ENCODE data around the gene NRXN3. TPM values are rescaled to one million over a fixed set of nuclear protein-coding genes. Genes with fewer than 3 reads are reported as not detected.

NRXN3 gene
- total RNA-seq, 1 experiment from 2014 or later = 1.1 TPM

DNA sequence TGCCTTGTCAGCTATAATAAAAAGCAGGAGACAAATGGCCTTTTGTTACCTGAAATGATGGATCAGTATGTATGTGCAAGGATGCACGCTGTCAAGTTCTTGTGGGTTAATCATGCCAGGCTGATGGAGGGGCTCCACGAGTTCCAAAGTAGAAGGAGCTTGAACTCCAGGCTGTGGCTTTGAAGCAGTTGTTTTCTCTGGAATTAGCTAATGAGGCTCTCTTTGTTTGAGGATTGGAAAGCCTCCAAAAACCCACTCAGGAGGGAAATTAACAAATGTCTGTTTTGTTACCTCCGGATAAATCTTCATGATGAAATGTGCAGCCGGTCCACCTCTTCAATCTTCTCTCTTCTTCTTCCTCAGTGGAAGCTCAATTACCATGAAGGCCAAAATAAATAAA, 1435.7 kb downstream of the NRXN3 start:
- H3K9me3 ChIP-seq (ENCODE audit: low read length) = no peaks in the 10 kb centered on the region
- intact Hi-C loops (cut with micrococcal nuclease) = no loop called here
- no TSS peak for BruUV-seq (replicated peaks)
- H2AFZ ChIP-seq (ENCODE audit: low read length) = no peak overlapping the region
- H3K27ac ChIP-seq (ENCODE audit: low read length) = no peak overlapping the region
- no peaks in the 10 kb centered on the region for H3K9me2 ChIP-seq (replicated peaks; ENCODE audit: low read length)
- CTCF ChIA-PET = no interaction called here
- no peaks in the 10 kb centered on the region for H3F3A ChIP-seq (ENCODE audit: low read length, unreplicated experiment)
- no peaks in the 10 kb centered on the region for H3K4me1 ChIP-seq (ENCODE audit: insufficient read depth, low read length)
- H3K79me2 ChIP-seq (ENCODE audit: low read length) = no peaks in the 10 kb centered on the region
- no peak overlapping the region for H3K9ac ChIP-seq (ENCODE audit: low read length)
- H3K36me3 ChIP-seq (ENCODE audit: low read depth, low read length) = no peaks in the 10 kb centered on the region
- POLR2A ChIA-PET (ENCODE audit: unreplicated experiment) = no interaction called here
- no peak overlapping the region for H3K4me3 ChIP-seq (ENCODE audit: low read length)
- H3K4me2 ChIP-seq (ENCODE audit: low read length) = no peak overlapping the region
- DNase-seq (no peak), ATAC-seq (no peak)
- no peaks in the 10 kb centered on the region for H4K20me1 ChIP-seq (ENCODE audit: low read length)
- no peaks in the 10 kb centered on the region for H3K27me3 ChIP-seq (ENCODE audit: low read length)
- TF ChIP-seq, protein P1, sequence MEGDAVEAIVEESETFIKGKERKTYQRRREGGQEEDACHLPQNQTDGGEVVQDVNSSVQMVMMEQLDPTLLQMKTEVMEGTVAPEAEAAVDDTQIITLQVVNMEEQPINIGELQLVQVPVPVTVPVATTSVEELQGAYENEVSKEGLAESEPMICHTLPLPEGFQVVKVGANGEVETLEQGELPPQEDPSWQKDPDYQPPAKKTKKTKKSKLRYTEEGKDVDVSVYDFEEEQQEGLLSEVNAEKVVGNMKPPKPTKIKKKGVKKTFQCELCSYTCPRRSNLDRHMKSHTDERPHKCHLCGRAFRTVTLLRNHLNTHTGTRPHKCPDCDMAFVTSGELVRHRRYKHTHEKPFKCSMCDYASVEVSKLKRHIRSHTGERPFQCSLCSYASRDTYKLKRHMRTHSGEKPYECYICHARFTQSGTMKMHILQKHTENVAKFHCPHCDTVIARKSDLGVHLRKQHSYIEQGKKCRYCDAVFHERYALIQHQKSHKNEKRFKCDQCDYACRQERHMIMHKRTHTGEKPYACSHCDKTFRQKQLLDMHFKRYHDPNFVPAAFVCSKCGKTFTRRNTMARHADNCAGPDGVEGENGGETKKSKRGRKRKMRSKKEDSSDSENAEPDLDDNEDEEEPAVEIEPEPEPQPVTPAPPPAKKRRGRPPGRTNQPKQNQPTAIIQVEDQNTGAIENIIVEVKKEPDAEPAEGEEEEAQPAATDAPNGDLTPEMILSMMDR (conservative IDR thresholded peaks at IDR 0.05; ENCODE audit: low read depth, low read length) = no peak
- no peak for TF ChIP-seq EZH2phosphoT487 (IDR thresholded peaks at IDR 0.05; ENCODE audit: borderline replicate concordance, low read length)
- TF ChIP-seq EZH2 (IDR thresholded peaks at IDR 0.05; ENCODE audit: low read length, unreplicated experiment) = no peak

GRCh38 chr14:79608446-79608845, 1438.3 kb downstream of the NRXN3 start:
- ATAC-seq = no peak
- no peak for DNase-seq
- Histone ChIP-seq H3K9ac (ENCODE audit: low read length) (no peak overlapping the region), H3K36me3 (ENCODE audit: low read depth, low read length) (no peaks in the 10 kb centered on the region), H3K4me1 (ENCODE audit: insufficient read depth, low read length) (no peaks in the 10 kb centered on the region), H3K27ac (ENCODE audit: low read length) (no peak overlapping the region), H3K9me2 (replicated peaks; ENCODE audit: low read length) (no peaks in the 10 kb centered on the region), H3F3A (ENCODE audit: low read length, unreplicated experiment) (no peaks in the 10 kb centered on the region), H3K79me2 (ENCODE audit: low read length) (no peaks in the 10 kb centered on the region), H4K20me1 (ENCODE audit: low read length) (no peaks in the 10 kb centered on the region), H3K4me3 (ENCODE audit: low read length) (no peak overlapping the region), H3K4me2 (ENCODE audit: low read length) (no peak overlapping the region), H3K9me3 (ENCODE audit: low read length) (no peaks in the 10 kb centered on the region), H2AFZ (ENCODE audit: low read length) (no peak overlapping the region), H3K27me3 (ENCODE audit: low read length) (no peaks in the 10 kb centered on the region)
- TF ChIP-seq EZH2phosphoT487 (IDR thresholded peaks at IDR 0.05; ENCODE audit: borderline replicate concordance, low read length) = no peak
- TF ChIP-seq, protein P1 (conservative IDR thresholded peaks at IDR 0.05; ENCODE audit: low read depth, low read length) = no peak
- no peak for TF ChIP-seq EZH2 (IDR thresholded peaks at IDR 0.05; ENCODE audit: low read length, unreplicated experiment)
- no TSS peak for BruUV-seq (replicated peaks)
- ChIA-PET CTCF (no interaction called here), POLR2A (ENCODE audit: unreplicated experiment) (no interaction called here)
- intact Hi-C loops (cut with micrococcal nuclease) = no loop called here

DNA sequence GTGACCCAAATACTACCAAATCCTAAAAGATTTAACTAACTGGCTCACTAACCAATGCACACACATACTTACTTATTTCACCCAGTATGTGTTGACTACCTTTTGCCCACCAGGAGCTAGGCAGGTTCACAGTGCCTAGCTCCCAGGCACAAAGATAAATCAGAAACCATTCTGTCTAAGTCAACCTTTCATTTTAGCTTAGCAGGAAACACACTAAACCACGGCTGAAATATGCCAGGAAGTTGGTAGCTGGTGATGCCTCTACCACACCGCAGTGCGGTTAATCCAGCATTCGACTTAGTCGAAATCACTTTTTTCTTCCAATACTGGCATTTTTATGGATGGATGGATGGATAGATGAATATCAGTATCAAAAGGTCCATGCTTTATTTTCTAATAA, 1443.5 kb downstream of the NRXN3 start:
- CTCF ChIA-PET = no interaction called here
- DNase-seq (no peak), ATAC-seq (no peak)
- H3K9ac ChIP-seq (ENCODE audit: low read length) = no peak overlapping the region
- no peaks in the 10 kb centered on the region for H3K9me2 ChIP-seq (replicated peaks; ENCODE audit: low read length)
- H3K9me3 ChIP-seq (ENCODE audit: low read length) = 0 out of 2 replicates have a peak, but pooled peaks cover 6% of the 10 kb centered on the region
- H3K36me3 ChIP-seq (ENCODE audit: low read depth, low read length) = no peaks in the 10 kb centered on the region
- H3F3A ChIP-seq (ENCODE audit: low read length, unreplicated experiment) = no peaks in the 10 kb centered on the region
- H2AFZ ChIP-seq (ENCODE audit: low read length) = no peak overlapping the region
- TF ChIP-seq, protein P1 (conservative IDR thresholded peaks at IDR 0.05; ENCODE audit: low read depth, low read length) = no peak
- TF ChIP-seq EZH2 (IDR thresholded peaks at IDR 0.05; ENCODE audit: low read length, unreplicated experiment) (no peak), EZH2phosphoT487 (IDR thresholded peaks at IDR 0.05; ENCODE audit: borderline replicate concordance, low read length) (no peak)
- H3K4me3 ChIP-seq (ENCODE audit: low read length) = no peak overlapping the region
- H3K4me2 ChIP-seq (ENCODE audit: low read length) = no peak overlapping the region
- H3K4me1 ChIP-seq (ENCODE audit: insufficient read depth, low read length) = no peaks in the 10 kb centered on the region
- POLR2A ChIA-PET (ENCODE audit: unreplicated experiment) = no interaction called here
- H3K27ac ChIP-seq (ENCODE audit: low read length) = no peak overlapping the region
- intact Hi-C loops (cut with micrococcal nuclease) = no loop called here
- BruUV-seq (replicated peaks) = no TSS peak
- H4K20me1 ChIP-seq (ENCODE audit: low read length) = no peaks in the 10 kb centered on the region
- no peaks in the 10 kb centered on the region for H3K27me3 ChIP-seq (ENCODE audit: low read length)
- no peaks in the 10 kb centered on the region for H3K79me2 ChIP-seq (ENCODE audit: low read length)
